Kidney (tissue), 14 donors: ENCODE data around the gene HBS1L. TPM values are rescaled to one million over a fixed set of nuclear protein-coding genes. Genes with fewer than 3 reads are reported as not detected.
A peak's percentile ranks its signal among the peaks of the same experiment; 100 is the strongest.

Source experiments
- DNase-seq, 5 donors: peaks; one replicate each; pipeline ENCODE4 v3.0.0-alpha.2; 2013 to 2020
- FAIRE-seq: peaks from 2 replicates; lab custom pipeline; 2012; peaks lifted over from hg19 to GRCh38; lab: Jason Lieb, UNC
- H3K27ac ChIP-seq, 2 donors: one replicate each; pipeline ENCODE4 v1.7.0; 2013; ENCODE audit warnings: low read depth in 2 of 2, low read length in 2 of 2, inconsistent platforms in 1 of 2
- H3K27me3 ChIP-seq: one replicate; pipeline ENCODE4 v1.7.1; 2013; ENCODE audit warnings: low read length, inconsistent platforms; ENCODE audit not compliant: control insufficient read depth, insufficient read depth
- H3K36me3 ChIP-seq, 3 donors: one replicate each; pipeline versions ENCODE4 v1.7.0 to v1.7.1; 2013; ENCODE audit warnings: low read length in 3 of 3, control low read depth in 1 of 3, inconsistent platforms in 1 of 3; ENCODE audit not compliant: insufficient read depth in 3 of 3, control insufficient read depth in 2 of 3
- H3K4me1 ChIP-seq, 3 donors: one replicate each; pipeline versions ENCODE4 v1.7.0 to v1.7.1; 2013; ENCODE audit warnings: low read length in 3 of 3, inconsistent platforms in 1 of 3, low read depth in 1 of 3; ENCODE audit not compliant: control insufficient read depth in 2 of 3, insufficient read depth in 2 of 3
- H3K4me3 ChIP-seq, 3 donors: one replicate each; pipeline versions ENCODE4 v1.7.0 to v1.8.1; 2013; ENCODE audit warnings: low read length in 3 of 3, control low read depth in 1 of 3, inconsistent platforms in 1 of 3
- H3K9ac ChIP-seq, 3 donors: one replicate each; pipeline versions ENCODE4 v1.7.0 to v1.7.1; 2013; ENCODE audit warnings: low read length in 3 of 3, control low read depth in 1 of 3, inconsistent platforms in 1 of 3
- H3K9me3 ChIP-seq, 3 donors: one replicate each; pipeline versions ENCODE4 v1.7.0 to v1.7.1; 2013; ENCODE audit warnings: low read length in 3 of 3, control low read depth in 1 of 3, inconsistent platforms in 1 of 3; ENCODE audit not compliant: control insufficient read depth in 2 of 3, insufficient read depth in 1 of 3
- CTCF ChIP-seq: IDR thresholded peaks from 3 replicates; pipeline ENCODE4 v1.5.1; 2012; ENCODE audit warnings: mild to moderate bottlenecking, moderate library complexity, borderline replicate concordance; ENCODE audit not compliant: insufficient read depth; ENCODE audit errors: extremely low read depth
- intact Hi-C: fragments of 100-400 bp; cut with DNase I; formaldehyde crosslinking; loops from one replicate; pipeline ENCODE4 v1.11.1; 2022
- polyA plus RNA-seq: library from polyadenylated mRNA; stranded (reverse); fragments of 350-450 nt; fragmentation: Illumina TruSeq; extraction: RNeasy Lipid Tissue Mini Kit (QIAGEN cat#74804); gene quantifications from one replicate; pipeline ENCODE4 v1.2.3, GENCODE V29; 2014; ENCODE audit warnings: low read depth, low replicate concordance; ENCODE audit not compliant: insufficient read depth
- total RNA-seq: library from RNA; stranded (reverse); fragmentation: NEBNext Ultra II Directional; extraction: Animal tissue kit (Norgen Biotek cat#: 25700); gene quantifications from one replicate; pipeline ENCODE4 v1.2.1, GENCODE V29; 2021
- donor health status: control.
- donor health status: control.
- donor health status: control.
- donor health status: control.
- donor health status: control.
- donor health status: DM: yes; HTN: yes; CAD: no.
- donor health status: Normal renal cell carcinoma (clear cell type).

HBS1L gene
- total and polyA plus RNA-seq, 2 donors from 2014 or later: 21.0 to 59.1 TPM

DNA sequence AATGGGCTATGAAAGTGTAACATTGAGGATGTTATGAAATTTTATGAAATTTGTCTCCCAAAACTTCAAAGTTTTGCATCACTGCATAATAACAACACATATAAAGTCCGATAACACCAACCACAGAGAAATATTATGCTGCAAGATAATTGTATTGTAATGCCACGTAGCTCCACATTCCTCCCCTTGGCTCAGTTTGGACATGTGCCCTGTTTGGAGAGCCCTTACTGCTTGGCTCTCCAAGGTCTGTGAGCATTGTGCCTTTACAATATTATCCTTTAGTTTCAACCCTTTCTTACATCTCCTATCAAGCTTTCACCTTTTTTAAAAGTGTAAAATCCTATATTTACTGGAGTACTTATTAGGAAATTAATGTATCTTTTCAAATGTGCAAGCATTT lies 10.8 kb downstream of the HBS1L start:
- Histone ChIP-seq H3K27me3 (no peaks in the 10 kb centered on the region), H3K4me1 (peaks cover 0 to 3% (median 0%) of the 10 kb centered on the region in 3 donors), H3K27ac (no peak overlapping the region), H3K9me3 (no peaks in the 10 kb centered on the region), H3K36me3 (peaks cover 0 to 9% (median 4%) of the 10 kb centered on the region in 3 donors), H3K4me3 (no peak overlapping the region), H3K9ac (no peak overlapping the region)
- FAIRE-seq (no peak), DNase-seq (no peak)
- TF ChIP-seq CTCF: no peak
- intact Hi-C loops: no loop called here

DNA sequence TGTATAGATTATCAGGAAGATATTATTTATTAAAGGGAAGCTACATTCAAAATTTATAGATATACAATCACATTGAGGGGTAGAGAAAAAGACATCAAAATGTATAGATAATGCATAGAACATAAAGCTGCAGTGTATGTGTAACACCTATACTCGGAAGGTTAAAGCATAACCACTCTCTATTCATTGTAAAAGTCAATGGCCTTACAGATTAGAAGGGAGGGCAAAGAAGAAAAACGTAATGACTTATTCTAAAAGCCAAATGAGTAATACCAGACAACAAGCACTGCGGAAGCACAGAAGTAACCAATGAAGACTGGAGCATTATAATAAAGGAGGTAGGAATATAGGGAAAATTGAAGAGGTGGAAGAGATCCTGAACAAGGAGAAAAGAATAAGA lies 11.3 kb downstream of the HBS1L start:
- H3K9me3 ChIP-seq: no peaks in the 10 kb centered on the region
- H3K36me3 ChIP-seq: peaks cover 0 to 9% (median 4%) of the 10 kb centered on the region in 3 donors
- TF ChIP-seq CTCF: no peak
- FAIRE-seq (no peak), DNase-seq (no peak)
- intact Hi-C loops: no loop called here
- peaks cover 0 to 3% (median 0%) of the 10 kb centered on the region in 3 donors for H3K4me1 ChIP-seq
- no peaks in the 10 kb centered on the region for H3K27me3 ChIP-seq
- no peak overlapping the region for H3K27ac ChIP-seq
- no peak overlapping the region for H3K9ac ChIP-seq
- no peak overlapping the region for H3K4me3 ChIP-seq

DNA sequence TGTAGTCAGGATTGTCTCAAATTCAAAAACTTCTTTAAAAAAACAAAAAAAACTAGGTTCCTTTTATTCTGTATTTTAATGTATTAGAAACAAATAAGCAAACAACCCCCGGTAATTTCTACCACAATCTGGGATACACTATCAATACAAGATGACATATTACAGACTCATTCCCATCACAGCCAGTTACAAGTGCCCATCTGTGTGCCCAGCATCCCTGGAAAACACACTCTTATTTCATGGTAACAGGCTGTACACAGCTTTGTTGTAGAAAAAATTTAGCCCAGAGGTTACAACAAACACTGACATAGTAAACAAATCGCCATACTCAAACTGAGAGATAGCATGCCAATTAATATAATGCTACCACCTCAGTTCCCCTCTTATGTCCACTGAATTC lies 16.3 kb downstream of the HBS1L start:
- Histone ChIP-seq H3K9ac (no peak overlapping the region), H3K36me3 (peaks cover 0 to 9% (median 6%) of the 10 kb centered on the region in 3 donors), H3K4me1 (no peaks in the 10 kb centered on the region), H3K27ac (no peak overlapping the region), H3K27me3 (no peaks in the 10 kb centered on the region), H3K9me3 (no peaks in the 10 kb centered on the region), H3K4me3 (no peak overlapping the region)
- DNase-seq (no peak), FAIRE-seq (peak; percentile 21)
- intact Hi-C loops: no loop called here
- no peak for TF ChIP-seq CTCF

DNA sequence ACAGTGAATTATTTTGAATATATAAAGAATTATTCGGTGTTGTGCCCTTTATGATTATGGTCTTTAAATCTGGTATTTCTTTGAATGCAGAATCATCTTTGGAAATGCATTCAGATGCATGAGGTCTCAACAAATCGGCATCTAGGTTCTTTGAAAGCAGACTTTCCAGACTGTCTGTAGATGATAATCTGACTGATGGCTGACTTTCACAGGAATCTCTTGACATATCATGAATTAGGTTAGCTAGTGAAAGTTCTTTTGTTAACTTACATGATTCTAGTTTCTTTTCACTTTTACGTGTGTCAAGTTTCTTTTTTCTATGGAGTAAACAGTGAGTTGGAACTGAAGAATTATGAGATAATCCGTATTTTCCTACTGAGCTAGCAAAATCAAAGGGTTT lies 17.1 kb downstream of the HBS1L start:
- Histone ChIP-seq H3K4me1 (peaks cover 0 to 2% (median 0%) of the 10 kb centered on the region in 3 donors), H3K9me3 (no peaks in the 10 kb centered on the region), H3K4me3 (no peak overlapping the region), H3K9ac (no peak overlapping the region), H3K27ac (peak overlapping the region in 1 of 2 donors; percentile 17), H3K36me3 (peaks cover 3 to 9% (median 6%) of the 10 kb centered on the region in 3 donors), H3K27me3 (no peaks in the 10 kb centered on the region)
- DNase-seq (no peak), FAIRE-seq (no peak)
- TF ChIP-seq CTCF: no peak
- intact Hi-C loops: no loop called here
